ENCODE results near the gene MED26.

MED26 gene

DNA sequence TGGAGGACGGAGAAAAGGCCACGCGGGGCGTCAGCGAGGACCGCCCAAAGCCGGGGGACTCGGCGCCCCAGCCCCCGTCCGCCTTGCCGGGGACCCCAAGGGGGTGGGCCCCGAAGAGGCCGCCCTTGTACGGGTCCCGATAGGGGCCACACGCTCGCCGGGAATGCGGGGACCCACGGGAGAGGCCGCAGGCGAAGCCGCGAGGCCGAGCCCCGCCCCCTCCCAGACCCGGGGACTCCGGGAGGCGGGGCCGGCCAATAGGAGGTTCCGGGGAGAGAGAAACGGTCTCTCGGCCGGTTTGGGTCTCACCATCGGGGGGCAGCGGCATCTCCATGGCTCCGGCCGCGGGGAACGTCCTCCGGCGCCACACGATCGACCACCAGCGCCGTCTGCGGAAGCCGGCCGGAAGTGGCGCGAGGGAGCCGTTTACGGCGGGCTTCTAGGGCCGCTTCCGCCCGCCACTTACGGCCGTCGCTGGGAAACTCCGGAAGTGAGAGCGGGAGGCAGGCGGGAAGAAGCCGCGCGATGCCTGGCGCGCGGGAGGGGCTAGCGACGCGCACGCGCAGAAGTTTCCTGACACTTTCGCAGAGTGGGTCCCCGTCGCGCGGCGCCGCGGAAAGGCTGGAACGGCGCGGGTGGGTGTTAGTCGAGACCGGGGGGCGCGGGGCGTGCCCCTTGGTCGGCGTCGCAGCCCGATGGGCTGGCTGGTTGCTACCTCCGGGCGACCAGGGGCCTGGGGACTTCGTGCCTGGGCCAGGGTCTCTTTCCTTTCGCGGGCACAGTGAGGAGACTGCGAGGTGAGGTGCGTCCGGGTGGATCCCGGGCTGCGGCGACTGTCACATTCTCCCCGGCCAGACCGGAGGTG is 85.7 kb downstream of the MED26 start, which contains the start of gene CHERP (continued):
- TF ChIP-seq, protein P1, sequence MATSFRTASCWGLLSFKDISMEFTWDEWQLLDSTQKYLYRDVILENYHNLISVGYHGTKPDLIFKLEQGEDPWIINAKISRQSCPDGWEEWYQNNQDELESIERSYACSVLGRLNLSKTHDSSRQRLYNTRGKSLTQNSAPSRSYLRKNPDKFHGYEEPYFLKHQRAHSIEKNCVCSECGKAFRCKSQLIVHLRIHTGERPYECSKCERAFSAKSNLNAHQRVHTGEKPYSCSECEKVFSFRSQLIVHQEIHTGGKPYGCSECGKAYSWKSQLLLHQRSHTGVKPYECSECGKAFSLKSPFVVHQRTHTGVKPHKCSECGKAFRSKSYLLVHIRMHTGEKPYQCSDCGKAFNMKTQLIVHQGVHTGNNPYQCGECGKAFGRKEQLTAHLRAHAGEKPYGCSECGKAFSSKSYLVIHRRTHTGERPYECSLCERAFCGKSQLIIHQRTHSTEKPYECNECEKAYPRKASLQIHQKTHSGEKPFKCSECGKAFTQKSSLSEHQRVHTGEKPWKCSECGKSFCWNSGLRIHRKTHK (tag by site-specific recombination; IDR thresholded peaks at IDR 0.05) = no peak
- TF ChIP-seq ZNF76 (tag by site-specific recombination; IDR thresholded peaks at IDR 0.05; ENCODE audit: borderline replicate concordance, low read depth) (peak; percentile 83), ZBTB48 (tag by site-specific recombination; IDR thresholded peaks at IDR 0.05) (0 out of 2 replicates have a peak, but pooled peaks have one; percentile 18), ZNF660 (tag by site-specific recombination; IDR thresholded peaks at IDR 0.05) (peak; percentile 17; the same call in 1 of the 2 replicates), ZNF544 (tag by site-specific recombination; IDR thresholded peaks at IDR 0.05) (no peak), ZNF121 (tag by site-specific recombination; IDR thresholded peaks at IDR 0.05) (no peak), ZBTB17 (tag by site-specific recombination; IDR thresholded peaks at IDR 0.05) (no peak), ZNF266 (tag by site-specific recombination; IDR thresholded peaks at IDR 0.05; ENCODE audit: low read depth) (no peak), ZNF548 (tag by site-specific recombination; IDR thresholded peaks at IDR 0.05) (no peak)
- TF ChIP-seq, protein P2, sequence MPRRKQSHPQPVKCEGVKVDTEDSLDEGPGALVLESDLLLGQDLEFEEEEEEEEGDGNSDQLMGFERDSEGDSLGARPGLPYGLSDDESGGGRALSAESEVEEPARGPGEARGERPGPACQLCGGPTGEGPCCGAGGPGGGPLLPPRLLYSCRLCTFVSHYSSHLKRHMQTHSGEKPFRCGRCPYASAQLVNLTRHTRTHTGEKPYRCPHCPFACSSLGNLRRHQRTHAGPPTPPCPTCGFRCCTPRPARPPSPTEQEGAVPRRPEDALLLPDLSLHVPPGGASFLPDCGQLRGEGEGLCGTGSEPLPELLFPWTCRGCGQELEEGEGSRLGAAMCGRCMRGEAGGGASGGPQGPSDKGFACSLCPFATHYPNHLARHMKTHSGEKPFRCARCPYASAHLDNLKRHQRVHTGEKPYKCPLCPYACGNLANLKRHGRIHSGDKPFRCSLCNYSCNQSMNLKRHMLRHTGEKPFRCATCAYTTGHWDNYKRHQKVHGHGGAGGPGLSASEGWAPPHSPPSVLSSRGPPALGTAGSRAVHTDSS (tag by site-specific recombination; IDR thresholded peaks at IDR 0.05) = no peak
- TF ChIP-seq, protein P3, sequence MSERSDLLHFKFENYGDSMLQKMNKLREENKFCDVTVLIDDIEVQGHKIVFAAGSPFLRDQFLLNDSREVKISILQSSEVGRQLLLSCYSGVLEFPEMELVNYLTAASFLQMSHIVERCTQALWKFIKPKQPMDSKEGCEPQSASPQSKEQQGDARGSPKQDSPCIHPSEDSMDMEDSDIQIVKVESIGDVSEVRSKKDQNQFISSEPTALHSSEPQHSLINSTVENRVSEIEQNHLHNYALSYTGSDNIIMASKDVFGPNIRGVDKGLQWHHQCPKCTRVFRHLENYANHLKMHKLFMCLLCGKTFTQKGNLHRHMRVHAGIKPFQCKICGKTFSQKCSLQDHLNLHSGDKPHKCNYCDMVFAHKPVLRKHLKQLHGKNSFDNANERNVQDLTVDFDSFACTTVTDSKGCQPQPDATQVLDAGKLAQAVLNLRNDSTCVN (tag by site-specific recombination; optimal IDR thresholded peaks at IDR 0.05) = peak; percentile 99
- TF ChIP-seq, protein P4, sequence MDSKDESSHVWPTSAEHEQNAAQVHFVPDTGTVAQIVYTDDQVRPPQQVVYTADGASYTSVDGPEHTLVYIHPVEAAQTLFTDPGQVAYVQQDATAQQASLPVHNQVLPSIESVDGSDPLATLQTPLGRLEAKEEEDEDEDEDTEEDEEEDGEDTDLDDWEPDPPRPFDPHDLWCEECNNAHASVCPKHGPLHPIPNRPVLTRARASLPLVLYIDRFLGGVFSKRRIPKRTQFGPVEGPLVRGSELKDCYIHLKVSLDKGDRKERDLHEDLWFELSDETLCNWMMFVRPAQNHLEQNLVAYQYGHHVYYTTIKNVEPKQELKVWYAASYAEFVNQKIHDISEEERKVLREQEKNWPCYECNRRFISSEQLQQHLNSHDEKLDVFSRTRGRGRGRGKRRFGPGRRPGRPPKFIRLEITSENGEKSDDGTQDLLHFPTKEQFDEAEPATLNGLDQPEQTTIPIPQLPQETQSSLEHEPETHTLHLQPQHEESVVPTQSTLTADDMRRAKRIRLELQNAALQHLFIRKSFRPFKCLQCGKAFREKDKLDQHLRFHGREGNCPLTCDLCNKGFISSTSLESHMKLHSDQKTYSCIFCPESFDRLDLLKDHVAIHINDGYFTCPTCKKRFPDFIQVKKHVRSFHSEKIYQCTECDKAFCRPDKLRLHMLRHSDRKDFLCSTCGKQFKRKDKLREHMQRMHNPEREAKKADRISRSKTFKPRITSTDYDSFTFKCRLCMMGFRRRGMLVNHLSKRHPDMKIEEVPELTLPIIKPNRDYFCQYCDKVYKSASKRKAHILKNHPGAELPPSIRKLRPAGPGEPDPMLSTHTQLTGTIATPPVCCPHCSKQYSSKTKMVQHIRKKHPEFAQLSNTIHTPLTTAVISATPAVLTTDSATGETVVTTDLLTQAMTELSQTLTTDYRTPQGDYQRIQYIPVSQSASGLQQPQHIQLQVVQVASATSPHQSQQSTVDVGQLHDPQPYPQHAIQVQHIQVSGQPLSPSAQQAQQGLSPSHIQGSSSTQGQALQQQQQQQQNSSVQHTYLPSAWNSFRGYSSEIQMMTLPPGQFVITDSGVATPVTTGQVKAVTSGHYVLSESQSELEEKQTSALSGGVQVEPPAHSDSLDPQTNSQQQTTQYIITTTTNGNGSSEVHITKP (tag by site-specific recombination; IDR thresholded peaks at IDR 0.05) = no peak
- TF ChIP-seq, protein P5, sequence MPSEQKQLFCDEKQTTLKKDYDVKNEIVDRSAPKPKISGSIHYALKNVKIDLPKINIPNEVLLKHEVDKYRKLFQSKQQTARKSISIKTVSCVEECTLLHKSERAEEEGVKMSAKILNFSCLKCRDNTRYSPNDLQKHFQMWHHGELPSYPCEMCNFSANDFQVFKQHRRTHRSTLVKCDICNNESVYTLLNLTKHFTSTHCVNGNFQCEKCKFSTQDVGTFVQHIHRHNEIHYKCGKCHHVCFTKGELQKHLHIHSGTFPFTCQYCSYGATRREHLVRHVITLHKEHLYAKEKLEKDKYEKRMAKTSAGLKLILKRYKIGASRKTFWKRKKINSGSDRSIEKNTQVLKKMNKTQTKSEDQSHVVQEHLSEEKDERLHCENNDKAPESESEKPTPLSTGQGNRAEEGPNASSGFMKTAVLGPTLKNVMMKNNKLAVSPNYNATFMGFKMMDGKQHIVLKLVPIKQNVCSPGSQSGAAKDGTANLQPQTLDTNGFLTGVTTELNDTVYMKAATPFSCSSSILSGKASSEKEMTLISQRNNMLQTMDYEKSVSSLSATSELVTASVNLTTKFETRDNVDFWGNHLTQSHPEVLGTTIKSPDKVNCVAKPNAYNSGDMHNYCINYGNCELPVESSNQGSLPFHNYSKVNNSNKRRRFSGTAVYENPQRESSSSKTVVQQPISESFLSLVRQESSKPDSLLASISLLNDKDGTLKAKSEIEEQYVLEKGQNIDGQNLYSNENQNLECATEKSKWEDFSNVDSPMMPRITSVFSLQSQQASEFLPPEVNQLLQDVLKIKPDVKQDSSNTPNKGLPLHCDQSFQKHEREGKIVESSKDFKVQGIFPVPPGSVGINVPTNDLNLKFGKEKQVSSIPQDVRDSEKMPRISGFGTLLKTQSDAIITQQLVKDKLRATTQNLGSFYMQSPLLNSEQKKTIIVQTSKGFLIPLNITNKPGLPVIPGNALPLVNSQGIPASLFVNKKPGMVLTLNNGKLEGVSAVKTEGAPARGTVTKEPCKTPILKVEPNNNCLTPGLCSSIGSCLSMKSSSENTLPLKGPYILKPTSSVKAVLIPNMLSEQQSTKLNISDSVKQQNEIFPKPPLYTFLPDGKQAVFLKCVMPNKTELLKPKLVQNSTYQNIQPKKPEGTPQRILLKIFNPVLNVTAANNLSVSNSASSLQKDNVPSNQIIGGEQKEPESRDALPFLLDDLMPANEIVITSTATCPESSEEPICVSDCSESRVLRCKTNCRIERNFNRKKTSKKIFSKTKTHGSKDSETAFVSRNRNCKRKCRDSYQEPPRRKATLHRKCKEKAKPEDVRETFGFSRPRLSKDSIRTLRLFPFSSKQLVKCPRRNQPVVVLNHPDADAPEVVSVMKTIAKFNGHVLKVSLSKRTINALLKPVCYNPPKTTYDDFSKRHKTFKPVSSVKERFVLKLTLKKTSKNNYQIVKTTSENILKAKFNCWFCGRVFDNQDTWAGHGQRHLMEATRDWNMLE (tag by site-specific recombination; conservative IDR thresholded peaks at IDR 0.05; ENCODE audit: low read depth) = peak; percentile 78
- TF ChIP-seq, protein P6, sequence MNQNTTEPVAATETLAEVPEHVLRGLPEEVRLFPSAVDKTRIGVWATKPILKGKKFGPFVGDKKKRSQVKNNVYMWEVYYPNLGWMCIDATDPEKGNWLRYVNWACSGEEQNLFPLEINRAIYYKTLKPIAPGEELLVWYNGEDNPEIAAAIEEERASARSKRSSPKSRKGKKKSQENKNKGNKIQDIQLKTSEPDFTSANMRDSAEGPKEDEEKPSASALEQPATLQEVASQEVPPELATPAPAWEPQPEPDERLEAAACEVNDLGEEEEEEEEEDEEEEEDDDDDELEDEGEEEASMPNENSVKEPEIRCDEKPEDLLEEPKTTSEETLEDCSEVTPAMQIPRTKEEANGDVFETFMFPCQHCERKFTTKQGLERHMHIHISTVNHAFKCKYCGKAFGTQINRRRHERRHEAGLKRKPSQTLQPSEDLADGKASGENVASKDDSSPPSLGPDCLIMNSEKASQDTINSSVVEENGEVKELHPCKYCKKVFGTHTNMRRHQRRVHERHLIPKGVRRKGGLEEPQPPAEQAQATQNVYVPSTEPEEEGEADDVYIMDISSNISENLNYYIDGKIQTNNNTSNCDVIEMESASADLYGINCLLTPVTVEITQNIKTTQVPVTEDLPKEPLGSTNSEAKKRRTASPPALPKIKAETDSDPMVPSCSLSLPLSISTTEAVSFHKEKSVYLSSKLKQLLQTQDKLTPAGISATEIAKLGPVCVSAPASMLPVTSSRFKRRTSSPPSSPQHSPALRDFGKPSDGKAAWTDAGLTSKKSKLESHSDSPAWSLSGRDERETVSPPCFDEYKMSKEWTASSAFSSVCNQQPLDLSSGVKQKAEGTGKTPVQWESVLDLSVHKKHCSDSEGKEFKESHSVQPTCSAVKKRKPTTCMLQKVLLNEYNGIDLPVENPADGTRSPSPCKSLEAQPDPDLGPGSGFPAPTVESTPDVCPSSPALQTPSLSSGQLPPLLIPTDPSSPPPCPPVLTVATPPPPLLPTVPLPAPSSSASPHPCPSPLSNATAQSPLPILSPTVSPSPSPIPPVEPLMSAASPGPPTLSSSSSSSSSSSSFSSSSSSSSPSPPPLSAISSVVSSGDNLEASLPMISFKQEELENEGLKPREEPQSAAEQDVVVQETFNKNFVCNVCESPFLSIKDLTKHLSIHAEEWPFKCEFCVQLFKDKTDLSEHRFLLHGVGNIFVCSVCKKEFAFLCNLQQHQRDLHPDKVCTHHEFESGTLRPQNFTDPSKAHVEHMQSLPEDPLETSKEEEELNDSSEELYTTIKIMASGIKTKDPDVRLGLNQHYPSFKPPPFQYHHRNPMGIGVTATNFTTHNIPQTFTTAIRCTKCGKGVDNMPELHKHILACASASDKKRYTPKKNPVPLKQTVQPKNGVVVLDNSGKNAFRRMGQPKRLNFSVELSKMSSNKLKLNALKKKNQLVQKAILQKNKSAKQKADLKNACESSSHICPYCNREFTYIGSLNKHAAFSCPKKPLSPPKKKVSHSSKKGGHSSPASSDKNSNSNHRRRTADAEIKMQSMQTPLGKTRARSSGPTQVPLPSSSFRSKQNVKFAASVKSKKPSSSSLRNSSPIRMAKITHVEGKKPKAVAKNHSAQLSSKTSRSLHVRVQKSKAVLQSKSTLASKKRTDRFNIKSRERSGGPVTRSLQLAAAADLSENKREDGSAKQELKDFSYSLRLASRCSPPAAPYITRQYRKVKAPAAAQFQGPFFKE (tag by site-specific recombination; IDR thresholded peaks at IDR 0.05; ENCODE audit: borderline replicate concordance) = no peak
- TF ChIP-seq, protein P7, sequence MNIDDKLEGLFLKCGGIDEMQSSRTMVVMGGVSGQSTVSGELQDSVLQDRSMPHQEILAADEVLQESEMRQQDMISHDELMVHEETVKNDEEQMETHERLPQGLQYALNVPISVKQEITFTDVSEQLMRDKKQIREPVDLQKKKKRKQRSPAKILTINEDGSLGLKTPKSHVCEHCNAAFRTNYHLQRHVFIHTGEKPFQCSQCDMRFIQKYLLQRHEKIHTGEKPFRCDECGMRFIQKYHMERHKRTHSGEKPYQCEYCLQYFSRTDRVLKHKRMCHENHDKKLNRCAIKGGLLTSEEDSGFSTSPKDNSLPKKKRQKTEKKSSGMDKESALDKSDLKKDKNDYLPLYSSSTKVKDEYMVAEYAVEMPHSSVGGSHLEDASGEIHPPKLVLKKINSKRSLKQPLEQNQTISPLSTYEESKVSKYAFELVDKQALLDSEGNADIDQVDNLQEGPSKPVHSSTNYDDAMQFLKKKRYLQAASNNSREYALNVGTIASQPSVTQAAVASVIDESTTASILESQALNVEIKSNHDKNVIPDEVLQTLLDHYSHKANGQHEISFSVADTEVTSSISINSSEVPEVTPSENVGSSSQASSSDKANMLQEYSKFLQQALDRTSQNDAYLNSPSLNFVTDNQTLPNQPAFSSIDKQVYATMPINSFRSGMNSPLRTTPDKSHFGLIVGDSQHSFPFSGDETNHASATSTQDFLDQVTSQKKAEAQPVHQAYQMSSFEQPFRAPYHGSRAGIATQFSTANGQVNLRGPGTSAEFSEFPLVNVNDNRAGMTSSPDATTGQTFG (tag by site-specific recombination; IDR thresholded peaks at IDR 0.05; ENCODE audit: borderline replicate concordance) = no peak

All from HEK293 (cell line).